A172 (cell line): ENCODE measurements around the gene FAM171A2. TPM values are rescaled to one million over a fixed set of nuclear protein-coding genes. Genes with fewer than 3 reads are reported as not detected.

ENCODE experiments used
- DNase-seq: peaks from one replicate; pipeline ENCODE4 v3.0.0-alpha.2; 2015; ENCODE audit warnings: low spot score
- total RNA-seq: library from RNA; depleted of rRNA; stranded (reverse); fragments of >200 nt; shearing (Covaris generic); gene quantifications from 2 replicates; pipeline ENCODE4 v1.2.3, GENCODE V29; 2014

Gene FAM171A2
- total RNA-seq, 1 experiment from 2014 or later: 31.1 TPM

- DNase-seq: no peak
These were observed 2.1 kb downstream of the FAM171A2 start for GRCh38 chr17:44361292-44362260.

GRCh38 chr17:44360826-44361225 is 2.8 kb downstream of the FAM171A2 start:
- no peak for DNase-seq

- no peak for DNase-seq
These were observed 3.5 kb downstream of the FAM171A2 start for GRCh38 chr17:44360144-44360533.

DNA sequence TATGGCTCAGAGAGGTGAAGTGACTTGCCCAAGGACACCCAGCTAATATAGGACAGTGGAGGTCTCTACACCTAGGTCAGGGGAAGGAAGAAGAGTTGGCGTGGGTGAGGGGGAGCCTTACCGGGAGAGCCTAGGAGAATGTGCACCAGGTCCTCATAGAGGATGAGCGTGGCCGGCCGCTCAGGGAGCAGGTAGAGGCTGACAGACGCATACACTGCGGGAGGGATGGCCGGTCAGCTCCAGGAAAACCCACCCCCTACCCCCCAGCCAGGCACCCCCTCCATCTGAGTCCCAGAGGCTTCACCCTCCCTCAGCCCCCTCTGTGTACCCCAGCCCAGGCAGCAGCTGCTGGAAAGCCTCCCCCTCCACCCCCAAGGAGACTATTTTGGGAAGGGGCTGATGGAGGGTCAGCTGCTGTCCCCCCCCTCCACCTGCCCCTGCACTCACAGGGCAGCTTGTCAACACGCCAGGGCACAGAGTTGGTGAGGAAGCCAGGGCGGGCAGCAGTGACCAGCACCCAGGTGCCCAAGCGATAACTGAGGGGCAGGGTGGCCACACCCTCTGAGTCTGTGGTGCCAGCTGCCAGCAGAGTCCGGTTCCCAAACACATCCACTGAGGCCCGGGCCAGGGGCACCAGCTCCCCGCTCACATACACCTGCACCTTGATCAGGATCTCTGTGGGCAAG is 4.1 kb downstream of the FAM171A2 start:
- no peak for DNase-seq

DNA sequence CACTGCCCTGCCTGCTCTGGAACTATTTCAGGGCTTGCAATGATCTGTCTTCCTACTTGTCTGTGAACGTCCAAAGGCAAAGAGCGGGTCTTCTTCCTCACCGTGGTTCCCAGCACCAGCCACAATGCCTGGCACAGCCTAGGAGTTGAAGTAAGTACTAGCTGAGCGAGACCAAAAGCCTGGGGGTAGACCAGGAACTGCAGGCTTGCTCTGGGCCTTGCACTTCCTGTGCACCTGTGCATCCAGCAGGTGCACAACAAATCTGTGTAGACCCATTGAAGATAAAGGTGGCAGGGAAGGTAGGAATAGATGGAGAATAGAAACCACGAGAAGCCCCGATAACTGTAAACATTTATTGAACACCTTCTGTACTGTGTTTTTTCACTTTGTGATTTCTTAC is 4.6 kb downstream of the FAM171A2 start:
- no peak for DNase-seq

DNA sequence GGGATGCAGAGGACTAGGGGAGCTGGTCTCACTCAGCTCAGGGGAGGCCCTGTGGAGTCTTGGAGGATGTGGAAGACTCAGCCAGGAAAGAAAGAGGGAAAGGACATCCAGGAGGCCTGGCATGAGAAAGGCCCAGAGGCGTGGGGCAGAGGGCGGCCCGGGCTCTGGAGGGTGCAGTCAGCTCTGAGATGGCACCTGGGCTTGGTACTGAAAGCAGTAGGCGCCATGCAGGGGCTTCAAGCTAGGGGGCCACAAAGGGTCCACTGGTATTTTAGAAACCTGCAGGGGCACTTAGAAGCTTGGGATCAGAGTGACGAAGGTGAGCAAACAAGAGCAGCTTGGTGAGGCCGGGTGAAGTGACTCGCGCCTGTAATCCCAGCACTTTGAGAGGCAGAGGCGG is 5.6 kb downstream of the FAM171A2 start:
- no peak for DNase-seq

GRCh38 chr17:44356241-44356640 is 7.4 kb downstream of the FAM171A2 start:
- no peak for DNase-seq

GRCh38 chr17:44355642-44356099 is 8.0 kb downstream of the FAM171A2 start:
- no peak for DNase-seq

DNA sequence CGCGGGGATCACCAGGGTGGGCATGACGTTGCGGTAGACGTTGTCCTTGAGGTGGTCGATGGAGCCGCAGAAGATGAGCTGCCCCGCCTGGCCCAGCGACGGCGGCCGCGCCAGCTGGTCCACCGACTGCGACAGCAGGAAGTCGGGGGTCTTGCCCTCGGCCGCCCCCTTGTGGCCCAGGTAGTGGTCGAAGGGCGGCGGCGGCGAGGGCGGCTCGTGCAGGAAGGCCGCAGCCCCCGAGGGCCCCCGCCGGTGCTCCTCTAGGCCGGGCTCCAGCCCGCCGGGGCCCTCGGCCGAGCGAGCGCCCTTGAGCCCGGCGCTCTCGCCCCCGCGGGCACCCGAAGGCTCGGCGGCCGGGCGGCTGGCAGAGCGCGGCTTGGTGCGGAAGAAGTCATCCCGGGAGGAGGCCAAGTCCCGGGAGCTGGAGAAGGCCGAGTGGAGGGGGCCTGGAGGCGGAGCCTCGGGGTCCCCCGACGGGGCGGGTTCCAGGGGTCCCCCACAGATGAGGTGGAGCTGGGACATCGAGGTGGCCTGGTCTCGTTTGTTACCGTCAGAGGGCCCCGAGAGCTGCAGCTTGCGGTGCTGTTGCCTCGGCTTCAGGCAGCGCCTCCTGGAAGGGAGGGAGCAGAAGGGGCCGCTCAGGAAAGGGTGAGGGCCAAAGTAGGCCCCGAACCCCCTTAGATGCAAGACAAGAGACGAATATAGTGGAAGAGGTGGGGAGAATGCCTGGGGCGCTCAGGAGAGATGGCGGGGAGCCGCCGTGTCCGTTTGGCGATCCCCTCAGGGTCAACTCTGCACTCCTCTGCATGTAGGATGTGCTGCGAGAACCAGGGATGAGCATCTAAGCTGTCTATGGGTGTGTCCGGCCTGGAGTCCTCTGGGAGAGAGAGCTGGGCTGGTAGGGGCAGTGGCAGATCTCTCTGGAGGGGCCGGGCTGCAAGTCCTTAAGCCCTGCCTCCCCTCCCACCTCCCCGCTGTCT is 8.8 kb downstream of the FAM171A2 start:
- no peak for DNase-seq

DNA sequence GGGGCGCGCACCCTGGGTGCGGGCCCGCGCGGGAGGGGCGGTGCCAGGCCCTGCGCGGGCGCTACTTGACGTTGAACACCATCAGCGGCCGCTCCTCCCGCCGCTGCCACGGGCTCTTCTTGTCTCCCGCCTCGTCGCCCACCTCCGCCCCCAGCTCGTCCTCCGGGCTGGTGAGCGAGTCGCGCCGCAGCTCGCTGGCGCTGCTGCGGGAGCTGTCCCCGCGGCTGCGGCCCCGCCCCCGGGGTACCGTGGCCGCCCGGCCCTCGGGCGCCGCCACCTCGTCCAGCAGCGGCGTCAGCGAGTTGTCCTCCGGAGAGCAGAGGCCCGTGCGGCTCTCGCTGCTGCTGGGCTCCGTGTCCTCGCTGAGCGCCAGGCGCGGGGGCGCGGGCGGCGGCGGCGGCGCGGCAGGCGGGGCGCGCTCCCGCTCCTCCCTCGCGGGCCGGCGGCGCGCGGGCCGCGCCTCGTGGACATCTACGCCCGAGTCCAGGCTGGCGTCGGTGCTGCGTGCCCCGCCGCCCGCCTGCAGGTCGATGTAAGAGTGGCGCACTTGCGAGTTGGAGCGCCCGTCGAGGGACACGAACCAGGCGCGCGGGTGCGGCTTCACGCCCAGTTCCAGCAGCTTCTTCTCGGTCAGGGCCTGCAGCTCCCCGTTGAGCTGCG is 9.9 kb downstream of the FAM171A2 start:
- DNase-seq: no peak

DNA sequence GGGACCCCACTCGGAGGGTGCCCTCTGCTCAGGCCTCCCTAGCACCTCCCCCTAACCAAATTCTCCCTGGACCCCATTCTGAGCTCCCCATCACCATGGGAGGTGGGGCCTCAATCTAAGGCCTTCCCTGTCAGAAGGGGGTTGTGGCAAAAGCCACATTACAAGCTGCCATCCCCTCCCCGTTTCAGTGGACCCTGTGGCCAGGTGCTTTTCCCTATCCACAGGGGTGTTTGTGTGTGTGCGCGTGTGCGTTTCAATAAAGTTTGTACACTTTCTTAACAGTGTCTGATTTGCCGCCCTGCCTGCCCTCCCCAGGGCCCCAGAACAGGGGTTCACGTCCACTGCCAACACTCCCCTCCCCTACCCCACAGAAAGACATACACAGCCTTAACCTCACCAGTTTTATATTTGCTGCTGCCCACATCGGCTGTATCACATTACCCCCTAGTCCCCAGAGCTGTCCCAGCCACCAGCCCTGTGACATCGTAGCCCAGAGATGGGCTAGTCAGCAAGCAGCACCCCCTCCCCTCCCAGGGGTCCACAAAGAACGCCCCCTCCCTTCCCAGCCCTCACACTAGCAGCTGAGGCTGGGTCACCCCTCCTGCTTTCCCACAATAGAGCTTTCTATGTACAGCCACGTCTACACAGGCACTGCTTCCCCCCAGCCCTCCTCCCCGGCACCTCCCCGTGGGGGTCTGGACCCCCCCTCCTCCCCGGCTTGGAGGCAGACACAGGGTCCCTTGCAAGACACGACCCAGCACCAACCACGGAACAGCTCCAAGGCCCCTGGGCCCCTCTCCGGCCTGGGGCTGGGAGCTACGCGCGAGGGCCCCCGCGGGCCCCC is 10.6 kb downstream of the FAM171A2 start:
- DNase-seq: no peak

- no peak for DNase-seq
These were observed 11.5 kb downstream of the FAM171A2 start for GRCh38 chr17:44351961-44352827.

DNA sequence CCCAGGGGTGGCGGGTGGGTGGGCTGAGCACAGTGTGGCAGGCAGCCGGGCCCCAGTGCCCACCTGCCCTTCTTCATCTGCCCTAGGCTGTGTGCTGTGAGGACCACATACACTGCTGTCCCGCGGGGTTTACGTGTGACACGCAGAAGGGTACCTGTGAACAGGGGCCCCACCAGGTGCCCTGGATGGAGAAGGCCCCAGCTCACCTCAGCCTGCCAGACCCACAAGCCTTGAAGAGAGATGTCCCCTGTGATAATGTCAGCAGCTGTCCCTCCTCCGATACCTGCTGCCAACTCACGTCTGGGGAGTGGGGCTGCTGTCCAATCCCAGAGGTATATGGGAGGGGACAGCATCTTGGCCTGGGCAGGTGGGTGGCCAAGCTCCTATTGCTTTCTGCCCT is 12.2 kb downstream of the FAM171A2 start:
- DNase-seq: no peak

DNA sequence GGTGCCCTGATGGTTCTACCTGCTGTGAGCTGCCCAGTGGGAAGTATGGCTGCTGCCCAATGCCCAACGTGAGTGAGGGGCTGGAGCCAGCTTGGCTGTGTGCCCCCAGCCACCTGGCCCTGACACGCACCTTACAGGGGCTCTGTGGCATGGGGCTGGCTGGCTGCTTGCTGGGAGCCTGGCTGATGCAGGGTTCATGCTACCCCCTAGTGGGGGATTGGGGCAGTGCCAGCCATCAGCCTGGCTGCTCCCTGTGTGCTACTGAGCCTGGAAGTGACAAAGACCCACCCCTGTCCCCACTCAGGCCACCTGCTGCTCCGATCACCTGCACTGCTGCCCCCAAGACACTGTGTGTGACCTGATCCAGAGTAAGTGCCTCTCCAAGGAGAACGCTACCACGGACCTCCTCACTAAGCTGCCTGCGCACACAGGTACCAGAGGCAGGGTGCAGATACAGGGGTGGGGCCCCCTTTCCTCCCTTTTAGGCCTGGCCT is 12.9 kb downstream of the FAM171A2 start:
- peak; percentile 45 for DNase-seq

DNA sequence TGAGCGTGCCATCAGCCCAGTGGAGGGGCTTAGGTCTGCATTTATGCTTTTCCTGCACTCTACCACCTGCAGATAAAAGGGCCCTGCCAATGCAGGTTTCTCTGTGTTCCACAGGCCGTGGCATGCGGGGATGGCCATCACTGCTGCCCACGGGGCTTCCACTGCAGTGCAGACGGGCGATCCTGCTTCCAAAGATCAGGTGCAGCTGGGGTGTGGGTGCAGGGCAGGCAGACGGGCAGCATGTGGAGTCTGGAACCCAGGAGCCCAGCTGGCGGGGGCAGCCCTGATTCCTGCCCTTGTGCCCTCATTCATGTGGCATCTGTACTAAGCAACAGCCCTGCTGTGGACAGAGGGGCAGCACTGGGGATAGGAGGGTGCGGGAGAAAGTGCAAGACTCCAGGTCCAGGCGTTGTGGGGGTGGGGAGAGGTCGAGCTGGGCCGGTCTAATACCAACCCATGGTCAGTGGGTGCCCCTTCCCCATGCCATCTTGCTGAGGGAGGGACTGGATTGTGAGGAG is 14.0 kb downstream of the FAM171A2 start:
- DNase-seq: no peak

GRCh38 chr17:44348988-44349364 is 14.7 kb downstream of the FAM171A2 start:
- no peak for DNase-seq

GRCh38 chr17:44348234-44348987 is 15.2 kb downstream of the FAM171A2 start:
- peak; percentile 60 for DNase-seq
